ENCODE measurements around the gene MLLT10. TPM values are rescaled to one million over a fixed set of nuclear protein-coding genes. Genes with fewer than 3 reads are reported as not detected.
"Not testable (repeated sequence)": the region's sequence is repeated elsewhere in the genome, so short reads cannot be mapped to it uniquely, and the experiment has no call there.

The MLLT10 gene
- total and polyA plus RNA-seq, 12 donors = 8.5 to 41.1 (median 24.6) TPM

- DNase-seq (no peak), ATAC-seq (peak in 1 of 8 donors; percentile 24)
- 70 to 77% methylated on average over 3 of the region's 3 CpGs for WGBS, 2 donors
- H3K27ac ChIP-seq = no peak overlapping the region
- intact Hi-C loops (cut with DNase I) = no loop called here
- H3K27me3 ChIP-seq = no peaks in the 10 kb centered on the region
- no peak for TF ChIP-seq CTCF (IDR thresholded peaks at IDR 0.05)
- no peak overlapping the region for H3K4me3 ChIP-seq
- H3K36me3 ChIP-seq = peaks cover 0 to 28% (median 3%) of the 10 kb centered on the region in 9 donors
- H3K9me3 ChIP-seq = no peaks in the 10 kb centered on the region
- peaks cover 0 to 55% (median 39%) of the 10 kb centered on the region in 9 donors for H3K4me1 ChIP-seq
Observed at GRCh38 chr10:21570761-21571521, 36.9 kb downstream of the MLLT10 start.

- 49 to 61% methylated on average over 3 of the region's 3 CpGs for WGBS, 2 donors
- intact Hi-C loops (cut with DNase I) = no loop called here
- TF ChIP-seq CTCF (IDR thresholded peaks at IDR 0.05) = no peak
Observed at GRCh38 chr10:21572578-21572977, 38.5 kb downstream of the MLLT10 start.

GRCh38 chr10:21574514-21574913, 40.5 kb downstream of the MLLT10 start:
- H3K27me3 ChIP-seq; H3K9me3 ChIP-seq; DNase-seq; ATAC-seq; H3K4me3 ChIP-seq; intact Hi-C loops (cut with DNase I); H3K36me3 ChIP-seq: not testable (repeated sequence)
- Histone ChIP-seq H3K4me1 (peaks cover 0 to 54% (median 32%) of the 10 kb centered on the region in 9 donors), H3K27ac (peak overlapping the region in 1 of 10 donors; percentile 8)
- WGBS, 2 donors = 80 to 88% methylated on average over 2 of the region's 2 CpGs

More at GRCh38 chr10:21572578-21572977, 38.5 kb downstream of the MLLT10 start:
- ATAC-seq = peak in 6 of 8 donors; percentile 36 to 74 (median 49)
- no peaks in the 10 kb centered on the region for H3K27me3 ChIP-seq
- H3K36me3 ChIP-seq = peaks cover 0 to 19% (median 0%) of the 10 kb centered on the region in 9 donors
- peak overlapping the region in 1 of 10 donors; percentile 43 for H3K27ac ChIP-seq
- H3K4me3 ChIP-seq = no peak overlapping the region
- H3K9me3 ChIP-seq = no peaks in the 10 kb centered on the region
- DNase-seq = no peak
- H3K4me1 ChIP-seq = peaks cover 0 to 54% (median 38%) of the 10 kb centered on the region in 9 donors

- H3K36me3 ChIP-seq = no peaks in the 10 kb centered on the region
- no peak overlapping the region for H3K27ac ChIP-seq
- H3K27me3 ChIP-seq = no peaks in the 10 kb centered on the region
- WGBS, 2 donors = 97 to 98% methylated on average over 5 of the region's 5 CpGs
- no peak for DNase-seq
- H3K4me1 ChIP-seq = peaks cover 0 to 30% (median 15%) of the 10 kb centered on the region in 9 donors
- ATAC-seq = no peak
- intact Hi-C loops (cut with DNase I) = no loop called here
- no peaks in the 10 kb centered on the region for H3K9me3 ChIP-seq
- no peak overlapping the region for H3K4me3 ChIP-seq
- TF ChIP-seq CTCF (IDR thresholded peaks at IDR 0.05) = no peak
Observed at GRCh38 chr10:21579291-21579690, 45.3 kb downstream of the MLLT10 start.

DNA sequence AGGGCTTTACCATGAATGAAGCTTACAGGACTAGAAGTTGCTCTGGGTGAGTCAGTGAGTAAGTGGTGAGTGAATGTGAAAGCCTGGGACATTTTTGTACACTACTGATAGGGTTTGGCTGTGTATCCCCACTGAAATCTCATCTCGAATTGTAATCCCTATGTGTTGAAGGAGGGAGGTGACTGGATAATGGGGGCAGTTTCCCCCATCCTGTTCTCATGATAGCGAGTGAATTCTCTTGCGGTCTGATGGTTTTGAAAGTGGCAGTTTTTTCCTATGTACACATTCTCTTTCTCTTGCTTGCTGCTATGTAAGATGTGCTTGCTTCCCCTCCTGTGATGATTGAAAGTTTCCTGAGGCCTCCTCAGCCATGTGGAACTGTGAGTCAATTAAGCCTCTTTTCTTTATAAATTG, 47.4 kb downstream of the MLLT10 start:
- H3K9me3 ChIP-seq; H3K27me3 ChIP-seq; DNase-seq; H3K4me3 ChIP-seq; intact Hi-C loops (cut with DNase I): not testable (repeated sequence)
- Histone ChIP-seq H3K4me1 (peaks cover 0 to 22% (median 5%) of the 10 kb centered on the region in 9 donors), H3K36me3 (peaks cover 0 to 15% (median 0%) of the 10 kb centered on the region in 9 donors), H3K27ac (peak overlapping the region in 2 of 10 donors; percentile 0 to 17)
- WGBS, 2 donors = 29 to 52% methylated on average over 3 of the region's 3 CpGs
- ATAC-seq = peak in 4 of 8 donors; percentile 31 to 59 (median 45)

Measured in heart right ventricle (tissue), 16 donors.